ENCODE measurements around the gene CRTC3. TPM values are rescaled to one million over a fixed set of nuclear protein-coding genes. Genes with fewer than 3 reads are reported as not detected.

Gene CRTC3
- total RNA-seq, 1 experiment from 2014 or later: 35.3 TPM

DNA sequence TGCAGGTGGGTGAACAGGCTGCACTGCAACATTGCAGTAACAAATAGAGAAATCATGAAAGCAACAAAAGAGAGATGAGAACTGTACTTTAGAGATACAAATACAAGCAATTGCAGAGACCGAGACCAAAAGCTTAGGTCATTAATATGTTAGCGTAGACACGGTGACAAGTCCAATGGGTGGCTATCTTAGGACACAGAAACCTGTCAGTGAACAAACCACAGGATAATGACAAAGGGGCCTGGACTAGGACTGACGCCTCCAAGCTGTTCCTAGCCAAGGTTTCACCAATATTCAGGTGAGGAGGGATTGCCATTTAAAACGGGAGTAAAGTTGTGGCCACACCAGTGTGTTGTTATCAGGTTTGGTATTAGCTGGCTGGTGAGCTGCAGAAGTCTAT, 145.7 kb downstream of the CRTC3 start:
- H3K36me3 ChIP-seq (ENCODE audit: insufficient read depth, low read length, poor library complexity, severe bottlenecking): no peaks in the 10 kb centered on the region
- intact Hi-C loops (cut with micrococcal nuclease; ENCODE audit: unreplicated experiment): no loop called here
- H3K27ac ChIP-seq (ENCODE audit: low read depth, low read length, poor library complexity, severe bottlenecking): no peak overlapping the region
- ChIA-PET POLR2A (ENCODE audit: low non-redundant PET) (no interaction called here), CTCF (interaction anchor here (0.6 kb wide), 1 partner anchor 164 kb away, joined by 3 read pairs; no protein-coding TSS in a partner anchor)
- no peak overlapping the region for H3K4me3 ChIP-seq (ENCODE audit: low read depth, low read length, poor library complexity, severe bottlenecking)
- H3K9me3 ChIP-seq (ENCODE audit: low read depth, low read length, poor library complexity, severe bottlenecking): no peaks in the 10 kb centered on the region
- H3K27me3 ChIP-seq (replicated peaks; ENCODE audit: insufficient read depth, low read depth, low read length, poor library complexity): no peaks in the 10 kb centered on the region
- no peak for TF ChIP-seq EZH2 (IDR thresholded peaks at IDR 0.05; ENCODE audit: borderline replicate concordance, low read depth, low read length, poor library complexity, severe bottlenecking)
- no peak for DNase-seq (ENCODE audit: low spot score)
- BruUV-seq (replicated peaks): no TSS peak
- peaks cover 1% of the 10 kb centered on the region for H3K4me1 ChIP-seq (ENCODE audit: insufficient read depth, low read length, poor library complexity, severe bottlenecking)

DNA sequence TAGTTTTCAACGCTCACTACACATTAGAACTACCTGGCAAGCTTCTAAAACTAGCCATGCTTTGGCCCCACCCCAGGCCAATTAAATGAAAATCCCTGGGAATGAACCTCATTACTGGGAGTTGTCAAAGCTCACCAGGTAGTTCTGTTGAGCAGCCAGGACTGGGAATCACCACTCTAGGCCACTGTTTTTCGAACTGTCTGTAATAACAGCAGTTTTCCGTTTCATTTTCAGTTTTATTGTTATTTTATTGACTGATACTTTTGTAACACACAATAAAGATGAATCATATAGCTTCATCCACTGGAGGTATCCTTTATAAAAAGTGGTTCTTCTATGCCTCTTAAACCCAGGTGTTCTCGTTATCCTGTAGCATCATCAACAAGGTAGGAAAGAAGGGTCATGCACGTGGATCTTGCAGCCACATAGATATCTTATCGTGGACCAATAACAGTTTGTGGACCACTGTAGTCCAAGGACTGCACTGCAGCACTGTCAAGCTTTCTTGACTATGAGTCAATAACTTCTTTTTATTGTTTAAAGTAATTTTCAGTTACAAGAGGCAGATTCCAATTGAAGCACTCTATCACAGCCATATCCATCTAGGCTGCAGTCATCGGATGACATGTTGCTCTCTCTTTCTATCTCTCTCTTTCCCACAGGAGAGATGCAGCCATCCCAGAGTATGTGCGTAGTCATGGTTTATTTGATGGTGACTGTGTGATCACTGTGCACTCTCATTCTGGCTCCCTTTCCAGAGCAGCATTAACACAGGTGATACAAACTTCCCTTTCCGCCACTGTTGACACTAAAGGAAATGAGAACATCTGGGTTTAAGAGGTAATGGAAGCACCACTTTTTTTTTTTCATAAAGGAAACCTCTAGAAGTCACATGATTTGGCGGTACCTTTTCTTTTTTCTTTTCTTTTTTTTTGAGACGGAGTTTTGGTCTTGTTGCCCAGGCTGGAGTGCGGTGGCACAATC, 148.4 kb downstream of the CRTC3 start:
- Histone ChIP-seq H3K36me3 (ENCODE audit: insufficient read depth, low read length, poor library complexity, severe bottlenecking) (no peaks in the 10 kb centered on the region), H3K9me3 (ENCODE audit: low read depth, low read length, poor library complexity, severe bottlenecking) (no peaks in the 10 kb centered on the region), H3K4me1 (ENCODE audit: insufficient read depth, low read length, poor library complexity, severe bottlenecking) (peaks cover 5% of the 10 kb centered on the region), H3K27ac (ENCODE audit: low read depth, low read length, poor library complexity, severe bottlenecking) (no peak overlapping the region), H3K27me3 (replicated peaks; ENCODE audit: insufficient read depth, low read depth, low read length, poor library complexity) (no peaks in the 10 kb centered on the region), H3K4me3 (ENCODE audit: low read depth, low read length, poor library complexity, severe bottlenecking) (no peak overlapping the region)
- BruUV-seq (replicated peaks): no TSS peak
- CTCF ChIA-PET: no interaction called here
- no peak for DNase-seq (ENCODE audit: low spot score)
- POLR2A ChIA-PET (ENCODE audit: low non-redundant PET): no interaction called here
- TF ChIP-seq, protein P1, sequence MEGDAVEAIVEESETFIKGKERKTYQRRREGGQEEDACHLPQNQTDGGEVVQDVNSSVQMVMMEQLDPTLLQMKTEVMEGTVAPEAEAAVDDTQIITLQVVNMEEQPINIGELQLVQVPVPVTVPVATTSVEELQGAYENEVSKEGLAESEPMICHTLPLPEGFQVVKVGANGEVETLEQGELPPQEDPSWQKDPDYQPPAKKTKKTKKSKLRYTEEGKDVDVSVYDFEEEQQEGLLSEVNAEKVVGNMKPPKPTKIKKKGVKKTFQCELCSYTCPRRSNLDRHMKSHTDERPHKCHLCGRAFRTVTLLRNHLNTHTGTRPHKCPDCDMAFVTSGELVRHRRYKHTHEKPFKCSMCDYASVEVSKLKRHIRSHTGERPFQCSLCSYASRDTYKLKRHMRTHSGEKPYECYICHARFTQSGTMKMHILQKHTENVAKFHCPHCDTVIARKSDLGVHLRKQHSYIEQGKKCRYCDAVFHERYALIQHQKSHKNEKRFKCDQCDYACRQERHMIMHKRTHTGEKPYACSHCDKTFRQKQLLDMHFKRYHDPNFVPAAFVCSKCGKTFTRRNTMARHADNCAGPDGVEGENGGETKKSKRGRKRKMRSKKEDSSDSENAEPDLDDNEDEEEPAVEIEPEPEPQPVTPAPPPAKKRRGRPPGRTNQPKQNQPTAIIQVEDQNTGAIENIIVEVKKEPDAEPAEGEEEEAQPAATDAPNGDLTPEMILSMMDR (conservative IDR thresholded peaks at IDR 0.05; ENCODE audit: low read depth, low read length): no peak
- no peak for TF ChIP-seq EZH2 (IDR thresholded peaks at IDR 0.05; ENCODE audit: borderline replicate concordance, low read depth, low read length, poor library complexity, severe bottlenecking)
- intact Hi-C loops (cut with micrococcal nuclease; ENCODE audit: unreplicated experiment): no loop called here

DNA sequence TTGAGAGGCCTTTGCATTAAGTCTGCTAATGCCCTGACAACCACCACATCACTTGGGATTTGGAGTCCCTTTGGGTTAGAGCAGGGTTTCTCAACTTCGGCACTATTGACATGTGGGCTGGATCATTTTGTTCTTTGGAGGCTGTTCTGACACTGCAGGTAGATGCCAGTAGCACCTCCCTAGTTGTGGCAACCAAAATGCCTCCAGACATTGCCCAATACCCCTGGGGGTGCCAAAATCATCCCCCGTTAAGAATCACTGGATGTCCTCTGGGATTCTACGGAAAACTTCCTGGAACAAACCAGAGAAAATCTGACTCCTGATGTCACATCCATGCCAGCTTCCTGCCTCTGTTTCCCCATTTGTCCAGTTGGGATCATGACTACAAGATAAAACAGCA, 150.2 kb downstream of the CRTC3 start:
- no peak overlapping the region for H3K4me3 ChIP-seq (ENCODE audit: low read depth, low read length, poor library complexity, severe bottlenecking)
- intact Hi-C loops (cut with micrococcal nuclease; ENCODE audit: unreplicated experiment): no loop called here
- ChIA-PET CTCF (no interaction called here), POLR2A (ENCODE audit: low non-redundant PET) (no interaction called here)
- no peaks in the 10 kb centered on the region for H3K36me3 ChIP-seq (ENCODE audit: insufficient read depth, low read length, poor library complexity, severe bottlenecking)
- no TSS peak for BruUV-seq (replicated peaks)
- no peak overlapping the region for H3K27ac ChIP-seq (ENCODE audit: low read depth, low read length, poor library complexity, severe bottlenecking)
- no peaks in the 10 kb centered on the region for H3K9me3 ChIP-seq (ENCODE audit: low read depth, low read length, poor library complexity, severe bottlenecking)
- DNase-seq (ENCODE audit: low spot score): no peak
- TF ChIP-seq EZH2 (IDR thresholded peaks at IDR 0.05; ENCODE audit: borderline replicate concordance, low read depth, low read length, poor library complexity, severe bottlenecking): no peak
- TF ChIP-seq, protein P1 (conservative IDR thresholded peaks at IDR 0.05; ENCODE audit: low read depth, low read length): no peak
- H3K27me3 ChIP-seq (replicated peaks; ENCODE audit: insufficient read depth, low read depth, low read length, poor library complexity): no peaks in the 10 kb centered on the region
- peaks cover 5% of the 10 kb centered on the region for H3K4me1 ChIP-seq (ENCODE audit: insufficient read depth, low read length, poor library complexity, severe bottlenecking)

Data from A673 (cell line).